NCI-H1105 (cell line): Measurements from ENCODE around the gene RPP25.
"Not testable (repeated sequence)": the region's sequence is repeated elsewhere in the genome, so short reads cannot be mapped to it uniquely, and the experiment has no call there.

Source experiments
- DNase-seq: peaks from one replicate; lab custom pipeline; 2025; lab: John Stamatoyannopoulos, UW

Gene RPP25

DNA sequence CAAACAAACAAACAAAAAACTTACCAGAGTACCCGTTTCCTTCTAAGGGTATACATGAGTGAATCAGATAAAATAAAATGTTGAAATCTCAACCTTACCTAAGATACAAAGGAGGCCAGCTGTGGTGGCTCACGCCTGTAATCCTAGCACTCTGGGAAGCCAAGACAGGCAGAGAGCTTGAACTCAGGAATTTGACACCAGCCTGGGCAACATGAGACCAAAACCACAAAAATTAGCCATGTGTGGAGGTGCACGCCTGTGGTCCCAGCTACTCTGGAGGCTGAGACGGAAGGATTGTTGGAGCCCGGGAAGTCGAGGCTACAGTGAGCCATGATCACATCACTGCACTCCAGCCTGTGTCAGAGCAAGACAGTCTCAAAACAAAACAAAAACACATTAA, 38.9 kb downstream of the RPP25 start:
- no peak for DNase-seq

DNA sequence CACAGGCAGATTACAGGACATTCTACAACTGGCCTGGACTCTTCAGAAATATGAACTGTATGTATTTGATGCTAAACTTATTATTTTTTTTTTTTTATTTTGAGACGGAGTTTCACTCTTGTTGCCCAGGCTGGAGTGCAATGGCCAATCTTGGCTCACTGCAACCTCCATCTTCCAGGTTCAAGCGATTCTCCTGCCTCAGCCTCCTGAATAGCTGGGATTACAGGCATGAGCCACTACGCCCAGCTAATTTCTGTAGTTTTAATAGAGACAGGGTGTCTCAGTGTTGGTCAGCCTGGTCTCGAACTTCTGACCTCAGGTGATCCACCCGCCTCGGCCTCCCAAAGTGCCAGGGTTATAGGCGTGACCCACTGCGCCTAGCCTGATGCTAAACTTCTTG, 42.8 kb downstream of the RPP25 start:
- not testable (repeated sequence) for DNase-seq

DNA sequence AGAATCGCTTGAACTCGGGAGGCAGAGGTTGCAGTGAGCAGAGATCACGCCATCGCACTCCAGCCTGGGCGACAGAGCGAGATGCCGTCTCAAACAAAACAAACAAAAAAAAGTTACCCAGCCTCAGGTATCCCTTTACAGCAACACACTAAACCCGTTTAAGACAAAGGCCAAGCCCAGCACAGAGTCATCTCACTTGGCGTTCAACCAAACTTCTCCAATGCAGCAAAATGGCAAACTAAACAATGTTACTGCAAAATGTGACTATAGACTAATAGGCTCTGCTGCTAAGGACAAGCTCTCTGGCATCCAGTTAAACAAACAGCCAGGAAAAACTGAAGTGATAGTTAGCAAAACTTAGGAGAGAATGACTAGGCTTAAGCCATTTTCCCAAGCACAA, 43.5 kb downstream of the RPP25 start:
- DNase-seq: no peak

DNA sequence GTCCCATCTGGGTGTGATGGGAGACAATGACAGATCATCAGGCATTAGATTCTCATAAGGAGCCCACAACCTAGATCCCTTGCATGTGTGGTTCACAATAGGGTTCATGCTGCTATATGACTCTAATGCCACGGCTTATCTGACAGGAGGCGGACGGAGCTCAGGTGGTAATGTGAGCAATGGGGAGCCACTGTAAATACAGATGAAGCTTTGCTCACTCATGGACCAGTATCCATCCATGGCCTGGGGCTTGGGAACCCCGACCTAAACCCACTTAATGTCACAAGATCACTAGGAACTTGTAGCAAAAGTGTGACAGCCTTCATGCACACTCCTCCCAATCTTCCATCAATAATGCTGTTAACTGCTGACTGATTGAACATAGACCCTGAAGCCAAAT, 47.9 kb downstream of the RPP25 start:
- DNase-seq: no peak

DNA sequence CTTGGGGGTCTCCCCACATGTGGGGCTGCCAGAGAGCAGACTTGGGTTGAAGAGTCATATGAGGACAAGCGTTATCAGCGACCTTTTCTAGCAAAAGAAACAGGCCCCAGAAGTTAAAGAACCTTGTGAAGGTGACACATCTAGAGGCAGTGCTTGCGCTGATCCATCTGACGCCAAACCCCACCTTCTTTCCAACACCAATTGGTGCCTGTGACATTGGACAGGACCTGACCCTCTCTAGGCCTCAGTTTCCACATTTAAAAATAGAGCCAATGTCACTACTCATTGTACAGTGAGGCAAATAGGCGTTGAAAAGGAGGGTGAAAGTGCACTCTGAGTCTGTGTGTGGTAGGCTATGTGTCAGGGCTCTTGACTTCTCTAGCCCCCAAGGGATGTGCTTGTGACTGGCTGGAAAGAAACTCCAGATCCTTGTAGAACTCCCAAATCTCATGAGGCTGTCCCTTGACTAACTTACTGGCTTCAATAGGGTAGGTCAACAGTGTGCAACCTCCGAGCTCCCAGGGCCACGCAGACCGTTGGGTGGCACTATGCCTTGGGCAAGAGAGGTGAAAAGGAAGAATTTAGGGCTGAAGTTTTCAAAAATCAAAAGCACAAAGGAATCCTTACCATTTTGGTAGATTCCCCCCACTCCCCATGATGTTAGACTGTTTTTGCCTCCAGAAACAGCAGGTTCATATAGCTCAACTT, 49.3 kb downstream of the RPP25 start:
- no peak for DNase-seq

DNA sequence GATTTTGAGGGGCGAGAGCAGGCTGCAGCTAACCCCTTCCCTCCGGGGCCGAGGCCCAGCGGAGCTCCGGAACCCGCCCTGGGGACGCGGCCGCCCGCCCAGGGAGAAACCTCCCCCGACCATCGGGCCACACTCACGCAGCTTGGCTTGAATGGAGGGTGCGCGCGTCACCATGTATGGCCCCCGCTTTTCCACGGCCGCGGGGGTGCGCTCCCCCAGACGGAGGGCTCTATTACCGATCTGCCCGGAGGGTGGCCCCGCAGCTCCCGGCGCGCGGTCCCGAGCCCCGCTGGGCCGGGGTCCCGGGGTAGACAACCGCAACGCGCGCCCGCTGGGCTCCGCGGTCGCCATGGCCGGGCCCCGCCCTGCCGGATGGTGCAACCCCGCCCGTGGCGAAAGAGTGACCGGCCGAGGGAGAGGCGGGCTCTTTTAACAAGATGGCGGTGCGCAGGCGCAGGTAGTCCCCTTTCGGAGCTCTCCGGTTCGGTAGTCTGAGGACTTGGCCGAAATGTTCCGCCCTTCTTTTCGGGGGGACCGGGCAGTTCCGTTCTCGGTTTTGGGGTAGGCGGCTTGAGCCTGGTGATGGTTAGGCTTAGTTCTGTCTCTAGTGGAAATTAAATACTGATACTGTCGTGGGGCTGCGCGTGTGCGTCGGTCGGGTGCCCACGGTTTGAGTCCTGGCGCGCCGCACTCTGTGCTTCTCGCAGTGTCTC, 50.0 kb downstream of the RPP25 start, which contains the start of gene FAM219B:
FAM219B (minus strand) TSS at position 402 of the 713 bp plus-strand sequence; CDS start at position 351, 51 bp downstream.
- DNase-seq: peak; percentile 54

DNA sequence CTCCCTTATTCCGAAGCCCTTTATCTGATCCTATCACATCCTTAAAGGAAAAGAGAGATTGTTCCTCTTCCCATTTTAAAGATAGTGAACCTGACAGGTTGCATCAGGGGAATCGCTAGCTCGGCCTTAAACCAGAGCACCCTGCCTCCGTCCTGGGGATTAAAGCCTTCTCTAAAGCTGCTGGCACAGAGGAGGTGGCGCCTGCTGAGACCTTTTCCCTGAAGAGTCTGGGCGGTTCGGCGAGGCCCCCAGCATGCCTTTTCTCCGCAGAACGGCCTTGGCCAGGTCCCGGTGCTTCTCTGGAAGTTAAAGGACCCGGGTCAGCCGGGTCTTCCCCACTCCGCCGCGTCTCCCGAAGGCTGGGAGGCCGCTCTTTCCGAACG, 50.5 kb downstream of the RPP25 start:
- no peak for DNase-seq
